Endothelial cell of umbilical vein (primary cell): ENCODE measurements around the gene ADGRL3. TPM values are rescaled to one million over a fixed set of nuclear protein-coding genes. Genes with fewer than 3 reads are reported as not detected.

Experiments used
- BruUV-seq: library from RNA; stranded (reverse); fragments of 400-500 nt; replicated peaks from 2 replicates; lab custom pipeline; 2021; lab: Mats Ljungman, UMichigan
- CTCF ChIA-PET: fragments of 300-600, 350-600 bp; sonication (Branson Sonifier 250); formaldehyde crosslinking; loops from one replicate; lab custom pipeline; 2021; ENCODE audit warnings: antibody characterized with exemption, inconsistent platforms; lab: Charles Lee
- POLR2A ChIA-PET: fragments of 300-600, 350-600 bp; sonication (Branson Sonifier 250); formaldehyde crosslinking; loops from one replicate; lab custom pipeline; 2021; ENCODE audit warnings: antibody characterized with exemption, inconsistent platforms; lab: Charles Lee
- DNase-seq: peaks from one replicate; pipeline ENCODE4 v3.0.0-alpha.2; 2011; ENCODE audit warnings: low read depth, low spot score
- FAIRE-seq: peaks from 2 replicates; lab custom pipeline; 2011; peaks lifted over from hg19 to GRCh38; lab: Jason Lieb, UNC
- H2AFZ ChIP-seq: 2 replicates; pipeline ENCODE4 v1.6.0; 2012; ENCODE audit warnings: low read depth, low read length, control low read depth, inconsistent platforms
- H3K27ac ChIP-seq: 2 replicates; pipeline ENCODE4 v1.5.1; 2011; ENCODE audit warnings: low read depth, mild to moderate bottlenecking, control low read depth, low read length, moderate library complexity; ENCODE audit not compliant: insufficient read depth
- H3K27me3 ChIP-seq, 2 experiments: 2 replicates each; pipeline versions ENCODE4 v1.6.0 to v1.6.1; 2011; ENCODE audit warnings: low read length in 2 of 2, mixed read lengths in 1 of 2; ENCODE audit not compliant: control insufficient read depth in 2 of 2, insufficient read depth in 2 of 2
- H3K36me3 ChIP-seq, 2 experiments: 2 replicates in 1 of 2; 3 replicates in 1 of 2; pipeline ENCODE4 v1.5.1; 2011; ENCODE audit warnings: low read length in 2 of 2, mild to moderate bottlenecking in 1 of 2, moderate library complexity in 1 of 2; ENCODE audit not compliant: control insufficient read depth in 2 of 2, insufficient read depth in 2 of 2; ENCODE audit errors: extremely low read depth in 1 of 2
- H3K4me1 ChIP-seq: 3 replicates; pipeline ENCODE4 v1.5.1; 2011; ENCODE audit warnings: mild to moderate bottlenecking, low read length; ENCODE audit not compliant: control insufficient read depth, insufficient read depth; ENCODE audit errors: extremely low read depth
- H3K4me2 ChIP-seq: 2 replicates; pipeline ENCODE4 v1.6.1; 2011; ENCODE audit warnings: low read length, control low read depth, mixed read lengths; ENCODE audit not compliant: insufficient read depth
- H3K4me3 ChIP-seq, 3 experiments: fragments of 200-600 bp in 1 of 3; sonication (generic), shearing (Covaris generic) in 1 of 3; replicated peaks in 1 of 3; 2 replicates each; pipeline ENCODE4 v1.5.1; 2011 to 2016; ENCODE audit warnings: control low read depth in 3 of 3, low read length in 3 of 3, mild to moderate bottlenecking in 2 of 3, inconsistent platforms in 1 of 3, low read depth in 1 of 3, moderate library complexity in 1 of 3; ENCODE audit not compliant: insufficient read depth in 1 of 3
- H3K79me2 ChIP-seq: 2 replicates; pipeline ENCODE4 v1.6.0; 2012; ENCODE audit warnings: low read length, inconsistent platforms; ENCODE audit not compliant: control insufficient read depth, insufficient read depth
- H3K9ac ChIP-seq: replicated peaks from 2 replicates; pipeline ENCODE3; 2011; ENCODE audit warnings: low read length, control low read depth; ENCODE audit not compliant: insufficient read depth; ENCODE audit errors: extremely low read depth
- H3K9me1 ChIP-seq: replicated peaks from 3 replicates; pipeline ENCODE4 v1.6.0; 2011; ENCODE audit warnings: mild to moderate bottlenecking, low read length; ENCODE audit not compliant: control insufficient read depth, insufficient read depth; ENCODE audit errors: extremely low read depth
- H3K9me3 ChIP-seq: replicated peaks from 2 replicates; pipeline ENCODE4 v1.5.1; 2012; ENCODE audit warnings: low read length, inconsistent platforms; ENCODE audit not compliant: control insufficient read depth, insufficient read depth
- H4K20me1 ChIP-seq: replicated peaks from 2 replicates; pipeline ENCODE3; 2011; ENCODE audit warnings: mild to moderate bottlenecking, low read length; ENCODE audit not compliant: control insufficient read depth, insufficient read depth; ENCODE audit errors: extremely low read depth
- EZH2 ChIP-seq: IDR thresholded peaks from 2 replicates; pipeline ENCODE4 v1.6.1; 2012; ENCODE audit warnings: borderline replicate concordance, low read depth, mild to moderate bottlenecking, moderate library complexity, low read length, inconsistent platforms; ENCODE audit not compliant: severe bottlenecking
- FOS ChIP-seq: IDR thresholded peaks from 2 replicates; pipeline ENCODE4 v1.6.1; 2011; ENCODE audit warnings: mild to moderate bottlenecking, low read length, moderate library complexity, borderline replicate concordance; ENCODE audit not compliant: insufficient read depth
- GATA2 ChIP-seq: IDR thresholded peaks from 2 replicates; pipeline ENCODE4 v1.7.0; 2011; ENCODE audit warnings: low read depth, mild to moderate bottlenecking, moderate library complexity, mixed read lengths, low read length; ENCODE audit not compliant: insufficient read length, insufficient read depth
- JUN ChIP-seq: IDR thresholded peaks from 2 replicates; pipeline ENCODE4 v1.6.1; 2011; ENCODE audit warnings: borderline replicate concordance, low read depth; ENCODE audit not compliant: insufficient read length, insufficient read depth
- MYC ChIP-seq: IDR thresholded peaks from one replicate; pipeline ENCODE4 v1.6.1; 2011; ENCODE audit warnings: mild to moderate bottlenecking, low read depth, low read length
- POLR2A ChIP-seq: IDR thresholded peaks from 2 replicates; pipeline ENCODE4 v1.6.1; 2012; ENCODE audit warnings: low read depth, mild to moderate bottlenecking, control low read depth, low read length
- POLR2AphosphoS5 ChIP-seq: IDR thresholded peaks from 2 replicates; pipeline ENCODE4 v1.6.1; 2012; ENCODE audit warnings: low read depth, mild to moderate bottlenecking, control low read depth, low read length, moderate library complexity; ENCODE audit not compliant: insufficient read depth
- dilution Hi-C: fragments of 300-500 bp; cut with MboI; formaldehyde crosslinking; loops from one replicate; pipeline ENCODE4 v1.15.0; 2019; ENCODE audit warnings: low sequenced_read_pairs; ENCODE audit not compliant: extremely low pct_ligation_motif_present
- intact Hi-C: fragments of 100-400 bp; cut with micrococcal nuclease; formaldehyde crosslinking; loops from one replicate; pipeline ENCODE4 v1.10.0; 2022
- polyA plus RNA-seq, 4 experiments: library from polyadenylated mRNA; depleted of rRNA in 3 of 4; stranded (reverse) in 3 of 4; unstranded in 1 of 4; fragments of >200 nt; gene quantifications; 2 replicates each; pipeline versions ENCODE4 v1.2.1 to v1.2.3, GENCODE V29; 2011 to 2012; ENCODE audit warnings: missing spikeins in 1 of 4
- total RNA-seq: library from RNA; stranded (reverse); gene quantifications from 2 replicates; pipeline ENCODE4 v1.2.3, GENCODE V29; 2021
- TF ChIP-seq, protein P1 (sequence below), 2 donors: IDR thresholded peaks; 1 replicate in 1 of 2; 2 replicates in 1 of 2; pipeline ENCODE4 v1.5.1; 2011; ENCODE audit warnings: low read length in 2 of 2, mild to moderate bottlenecking in 2 of 2, moderate library complexity in 2 of 2, control low read depth in 1 of 2, inconsistent platforms in 1 of 2, low read depth in 1 of 2; ENCODE audit not compliant: insufficient read depth in 1 of 2; ENCODE audit errors: extremely low read depth in 1 of 2
- TF ChIP-seq, protein P2 (sequence below): IDR thresholded peaks from 2 replicates; pipeline ENCODE4 v1.6.1; 2011; ENCODE audit not compliant: insufficient read depth, insufficient read length

Gene ADGRL3
- total and polyA plus RNA-seq, 2 donors (not counting 3 experiments of a cell fraction or from before 2014, with no cell fraction given) = not detected

DNA sequence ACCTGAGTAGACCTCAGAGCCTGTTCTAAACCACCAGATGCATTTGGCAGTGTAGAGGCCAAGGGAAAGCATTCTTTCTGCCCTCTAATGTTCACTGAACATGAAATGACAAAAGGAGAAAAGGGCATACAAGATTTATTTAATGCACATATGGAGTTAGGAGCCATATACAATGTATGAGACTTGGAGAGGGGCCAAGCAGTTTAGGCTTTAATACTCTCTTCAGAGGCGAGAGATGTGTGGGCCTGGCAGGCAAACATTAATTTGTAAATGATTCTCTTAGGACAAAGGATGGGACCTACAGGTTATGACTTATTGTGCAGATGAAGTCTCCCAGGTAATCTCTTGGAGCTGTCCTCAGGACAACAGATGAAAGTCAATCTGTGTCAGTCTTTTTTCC lies 631.9 kb downstream of the ADGRL3 start:
- H3K4me2 ChIP-seq = no peak overlapping the region
- no peaks in the 10 kb centered on the region for H3K27me3 ChIP-seq
- no peaks in the 10 kb centered on the region for H3K4me1 ChIP-seq
- H3K9me3 ChIP-seq = no peaks in the 10 kb centered on the region
- CTCF ChIA-PET = no interaction called here
- POLR2A ChIA-PET = no interaction called here
- BruUV-seq = no TSS peak
- no peak overlapping the region for H3K9ac ChIP-seq
- intact Hi-C loops = no loop called here
- no peaks in the 10 kb centered on the region for H3K36me3 ChIP-seq
- FAIRE-seq (no peak), DNase-seq (no peak)
- no peak overlapping the region for H2AFZ ChIP-seq
- no peaks in the 10 kb centered on the region for H4K20me1 ChIP-seq
- no peak overlapping the region for H3K4me3 ChIP-seq
- H3K9me1 ChIP-seq = no peaks in the 10 kb centered on the region
- no peaks in the 10 kb centered on the region for H3K79me2 ChIP-seq
- H3K27ac ChIP-seq = no peak overlapping the region
- dilution Hi-C loops = no loop called here
- TF ChIP-seq GATA2 = no peak
- TF ChIP-seq JUN = no peak
- no peak for TF ChIP-seq MYC
- TF ChIP-seq, protein P1, sequence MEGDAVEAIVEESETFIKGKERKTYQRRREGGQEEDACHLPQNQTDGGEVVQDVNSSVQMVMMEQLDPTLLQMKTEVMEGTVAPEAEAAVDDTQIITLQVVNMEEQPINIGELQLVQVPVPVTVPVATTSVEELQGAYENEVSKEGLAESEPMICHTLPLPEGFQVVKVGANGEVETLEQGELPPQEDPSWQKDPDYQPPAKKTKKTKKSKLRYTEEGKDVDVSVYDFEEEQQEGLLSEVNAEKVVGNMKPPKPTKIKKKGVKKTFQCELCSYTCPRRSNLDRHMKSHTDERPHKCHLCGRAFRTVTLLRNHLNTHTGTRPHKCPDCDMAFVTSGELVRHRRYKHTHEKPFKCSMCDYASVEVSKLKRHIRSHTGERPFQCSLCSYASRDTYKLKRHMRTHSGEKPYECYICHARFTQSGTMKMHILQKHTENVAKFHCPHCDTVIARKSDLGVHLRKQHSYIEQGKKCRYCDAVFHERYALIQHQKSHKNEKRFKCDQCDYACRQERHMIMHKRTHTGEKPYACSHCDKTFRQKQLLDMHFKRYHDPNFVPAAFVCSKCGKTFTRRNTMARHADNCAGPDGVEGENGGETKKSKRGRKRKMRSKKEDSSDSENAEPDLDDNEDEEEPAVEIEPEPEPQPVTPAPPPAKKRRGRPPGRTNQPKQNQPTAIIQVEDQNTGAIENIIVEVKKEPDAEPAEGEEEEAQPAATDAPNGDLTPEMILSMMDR (IDR thresholded peaks at IDR 0.05; ENCODE audit: extremely low read depth in 1 of 2, insufficient read depth in 1 of 2, low read depth in 1 of 2, low read length in 2 of 2) = no peak
- no peak for TF ChIP-seq POLR2AphosphoS5
- TF ChIP-seq EZH2 = no peak
- TF ChIP-seq POLR2A = no peak
- TF ChIP-seq, protein P2, sequence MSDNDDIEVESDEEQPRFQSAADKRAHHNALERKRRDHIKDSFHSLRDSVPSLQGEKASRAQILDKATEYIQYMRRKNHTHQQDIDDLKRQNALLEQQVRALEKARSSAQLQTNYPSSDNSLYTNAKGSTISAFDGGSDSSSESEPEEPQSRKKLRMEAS = no peak
- TF ChIP-seq FOS = no peak
